ENCODE data around the gene TRAPPC2L.

The TRAPPC2L gene

DNA sequence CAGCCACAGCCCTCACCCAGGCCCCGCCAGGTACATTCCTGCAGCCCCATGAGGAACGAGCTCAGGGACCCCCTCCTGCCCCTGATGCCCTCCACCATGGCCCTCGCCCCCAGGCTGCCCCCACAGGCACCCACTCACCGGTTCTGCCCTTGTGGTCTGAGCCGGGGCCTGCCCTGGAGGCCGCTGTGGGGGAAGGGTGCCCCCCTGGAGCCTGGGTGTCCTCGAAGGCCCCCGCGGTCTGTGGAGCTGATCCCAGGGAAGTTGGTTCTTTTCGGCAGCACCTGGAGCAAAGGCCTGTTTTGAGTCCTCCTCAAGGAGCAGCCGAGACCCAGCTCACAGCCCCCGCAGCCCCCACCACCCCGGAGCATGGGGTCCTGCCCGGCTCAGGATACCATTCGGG, 7.2 kb downstream of the TRAPPC2L start:
- FAIRE-seq: no peak
- TF ChIP-seq TAF1 (IDR thresholded peaks at IDR 0.05; ENCODE audit: low read depth, low read length) (no peak), POU2F2 (IDR thresholded peaks at IDR 0.05; ENCODE audit: low read depth, low read length) (no peak), POLR2AphosphoS5 (IDR thresholded peaks at IDR 0.05; ENCODE audit: low read depth, low read length) (no peak), PAX5 (IDR thresholded peaks at IDR 0.05; ENCODE audit: insufficient read depth, low read length, severe bottlenecking) (no peak), POLR2A (IDR thresholded peaks at IDR 0.05; ENCODE audit: low read depth, low read length) (no peak), SPI1 (IDR thresholded peaks at IDR 0.05; ENCODE audit: low read depth, low read length) (no peak)
- DNase-seq (ENCODE audit: insufficient read length, low spot score): no peak

GRCh38 chr16:88864521-88864920, 7.6 kb downstream of the TRAPPC2L start:
- FAIRE-seq (no peak), DNase-seq (ENCODE audit: insufficient read length, low spot score) (no peak)
- TF ChIP-seq SPI1 (IDR thresholded peaks at IDR 0.05; ENCODE audit: low read depth, low read length) (no peak), POLR2AphosphoS5 (IDR thresholded peaks at IDR 0.05; ENCODE audit: low read depth, low read length) (no peak), PAX5 (IDR thresholded peaks at IDR 0.05; ENCODE audit: insufficient read depth, low read length, severe bottlenecking) (no peak), POU2F2 (IDR thresholded peaks at IDR 0.05; ENCODE audit: low read depth, low read length) (no peak), TAF1 (IDR thresholded peaks at IDR 0.05; ENCODE audit: low read depth, low read length) (no peak), POLR2A (IDR thresholded peaks at IDR 0.05; ENCODE audit: low read depth, low read length) (no peak)

DNA sequence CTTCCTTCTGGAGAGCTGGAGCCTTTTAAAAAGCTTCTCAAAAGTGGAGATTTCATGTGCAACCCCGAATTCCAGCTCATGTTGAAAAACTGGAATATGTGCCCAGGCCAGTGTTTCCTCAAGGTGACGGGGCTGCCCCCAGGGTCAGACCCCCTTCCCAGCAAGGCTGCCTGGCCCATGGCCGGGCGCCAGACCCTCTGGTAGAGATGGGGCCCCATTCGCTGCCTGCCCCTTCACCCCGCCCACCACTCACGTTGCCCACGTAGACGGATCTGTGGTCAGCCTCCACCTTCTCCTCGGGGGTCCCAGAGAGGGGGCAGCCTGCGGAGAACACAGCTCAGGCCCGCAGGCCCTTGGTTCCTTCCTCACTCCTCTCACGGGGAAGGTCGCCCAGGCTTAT, 8.4 kb downstream of the TRAPPC2L start:
- no peak for DNase-seq (ENCODE audit: insufficient read length, low spot score)
- no peak for FAIRE-seq
- TF ChIP-seq POLR2AphosphoS5 (IDR thresholded peaks at IDR 0.05; ENCODE audit: low read depth, low read length) (no peak), SPI1 (IDR thresholded peaks at IDR 0.05; ENCODE audit: low read depth, low read length) (no peak), TAF1 (IDR thresholded peaks at IDR 0.05; ENCODE audit: low read depth, low read length) (no peak), PAX5 (IDR thresholded peaks at IDR 0.05; ENCODE audit: insufficient read depth, low read length, severe bottlenecking) (no peak), POU2F2 (IDR thresholded peaks at IDR 0.05; ENCODE audit: low read depth, low read length) (no peak)

DNA sequence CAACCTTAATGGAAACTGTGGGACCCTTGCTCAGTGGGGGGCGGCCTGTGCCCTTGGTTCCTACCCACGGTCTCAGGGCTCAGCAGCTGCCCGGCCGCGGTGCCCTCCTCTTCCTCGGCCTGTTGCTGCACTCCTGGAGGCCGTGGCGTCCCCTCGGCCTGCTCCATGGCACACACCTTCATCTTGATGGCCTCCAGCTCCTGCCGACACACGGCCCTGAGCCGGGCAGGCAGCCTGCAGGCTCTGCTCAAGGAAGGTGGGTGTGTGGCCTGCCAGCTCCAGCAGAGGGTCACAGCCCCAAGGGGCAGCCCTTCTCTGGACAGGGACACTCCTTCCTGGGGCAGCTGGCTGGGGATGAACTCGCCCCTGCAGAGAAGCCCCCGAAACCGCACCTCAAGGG, 8.8 kb downstream of the TRAPPC2L start:
- TF ChIP-seq SPI1 (IDR thresholded peaks at IDR 0.05; ENCODE audit: low read depth, low read length) (no peak), POU2F2 (IDR thresholded peaks at IDR 0.05; ENCODE audit: low read depth, low read length) (no peak), TAF1 (IDR thresholded peaks at IDR 0.05; ENCODE audit: low read depth, low read length) (no peak), POLR2AphosphoS5 (IDR thresholded peaks at IDR 0.05; ENCODE audit: low read depth, low read length) (no peak), POLR2A (IDR thresholded peaks at IDR 0.05; ENCODE audit: low read depth, low read length) (no peak), PAX5 (IDR thresholded peaks at IDR 0.05; ENCODE audit: insufficient read depth, low read length, severe bottlenecking) (no peak)
- no peak for FAIRE-seq

DNA sequence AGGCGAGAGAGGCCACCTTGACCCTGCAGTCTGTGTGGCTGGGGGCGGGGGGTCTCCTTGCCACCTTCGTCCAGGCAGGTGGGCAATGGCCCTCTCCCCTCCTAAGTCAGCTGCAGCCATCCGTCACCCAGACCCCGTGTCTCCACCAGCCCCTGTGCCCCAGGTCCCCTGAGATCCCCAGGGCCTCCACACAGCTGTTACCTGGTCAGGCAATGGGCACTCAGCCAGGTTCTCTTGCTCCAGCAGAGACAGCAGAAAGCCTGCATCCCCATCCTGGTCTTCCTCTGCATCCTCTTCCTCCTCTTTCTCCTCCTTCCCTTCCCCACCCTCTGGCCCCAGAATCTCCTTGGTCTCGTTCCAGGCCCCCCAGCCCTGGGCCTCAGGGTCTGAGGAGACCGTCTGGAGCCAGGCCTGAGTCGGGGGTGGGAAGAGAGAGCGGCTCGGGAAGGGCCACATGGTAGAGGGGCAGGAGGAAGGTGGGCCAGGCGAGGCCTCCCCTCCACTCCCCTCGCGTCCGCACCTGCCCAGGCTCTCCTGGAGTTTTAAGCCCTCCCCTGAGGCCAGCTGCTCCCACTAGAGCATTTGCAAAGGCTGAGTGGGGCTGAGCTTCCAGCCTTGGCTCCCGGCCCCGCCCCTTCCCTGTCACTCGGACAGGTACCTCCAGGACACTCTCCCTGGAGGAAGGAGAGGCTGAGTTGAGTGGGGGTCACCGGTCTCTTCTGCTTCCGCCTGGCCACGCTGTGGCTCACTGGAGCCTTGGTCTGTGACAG, 9.4 kb downstream of the TRAPPC2L start, which contains the start of gene PABPN1L:
TSS of gene PABPN1L (minus strand) at position 510 of the 770 bp plus-strand sequence. CDS start at position 456, 54 bp downstream.
- TF ChIP-seq PAX5 (IDR thresholded peaks at IDR 0.05; ENCODE audit: insufficient read depth, low read length, severe bottlenecking) (no peak), SPI1 (IDR thresholded peaks at IDR 0.05; ENCODE audit: low read depth, low read length) (no peak)
- no peak for FAIRE-seq

More for the DNA sequence above, 8.8 kb downstream of the TRAPPC2L start:
- no peak for DNase-seq (ENCODE audit: insufficient read length, low spot score)

DNA sequence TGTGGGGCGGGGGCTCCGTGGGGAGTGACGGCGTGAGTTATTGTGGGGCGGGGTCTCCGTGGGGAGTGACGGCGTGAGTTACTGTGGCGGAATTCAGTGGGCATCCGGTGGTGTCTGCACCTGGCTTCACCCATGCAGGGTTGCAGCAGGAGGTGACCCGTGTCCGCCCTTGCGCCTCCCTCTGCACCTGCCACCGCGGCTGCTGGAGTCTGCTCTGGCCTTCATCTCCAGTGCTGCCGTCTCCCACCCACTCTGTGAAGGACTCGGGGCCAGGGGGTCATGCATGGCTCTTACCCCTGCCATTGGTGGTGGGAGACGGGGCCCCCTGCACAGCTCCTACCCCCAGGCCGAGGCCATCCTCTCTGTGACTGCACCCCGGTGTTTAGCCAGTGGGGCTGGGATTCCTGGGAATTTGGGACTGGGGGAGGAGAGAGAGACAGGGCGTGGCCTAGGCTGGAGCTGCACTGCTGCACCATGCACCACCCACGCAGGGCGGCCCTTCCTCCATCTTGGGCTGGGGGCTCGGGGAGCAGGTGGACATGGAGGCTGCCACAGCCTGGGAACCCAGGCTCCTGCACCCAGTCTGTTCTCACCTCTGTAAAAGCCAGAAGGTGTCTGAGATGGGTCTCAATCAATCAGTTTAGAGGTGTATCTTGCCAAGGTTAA, 10.8 kb downstream of the TRAPPC2L start:
- DNase-seq (ENCODE audit: insufficient read length, low spot score): no peak
- FAIRE-seq: no peak
- TF ChIP-seq POLR2A (IDR thresholded peaks at IDR 0.05; ENCODE audit: low read depth, low read length) (no peak), PAX5 (IDR thresholded peaks at IDR 0.05; ENCODE audit: insufficient read depth, low read length, severe bottlenecking) (no peak), TAF1 (IDR thresholded peaks at IDR 0.05; ENCODE audit: low read depth, low read length) (no peak), POLR2AphosphoS5 (IDR thresholded peaks at IDR 0.05; ENCODE audit: low read depth, low read length) (no peak), SPI1 (IDR thresholded peaks at IDR 0.05; ENCODE audit: low read depth, low read length) (no peak), POU2F2 (IDR thresholded peaks at IDR 0.05; ENCODE audit: low read depth, low read length) (no peak)

More for the DNA sequence above, 9.4 kb downstream of the TRAPPC2L start, which contains the start of gene PABPN1L:
- no peak for DNase-seq (ENCODE audit: insufficient read length, low spot score)

GRCh38 chr16:88868974-88869672, 12.2 kb downstream of the TRAPPC2L start:
- TF ChIP-seq TAF1 (IDR thresholded peaks at IDR 0.05; ENCODE audit: low read depth, low read length) (no peak), SPI1 (IDR thresholded peaks at IDR 0.05; ENCODE audit: low read depth, low read length) (no peak), POLR2A (IDR thresholded peaks at IDR 0.05; ENCODE audit: low read depth, low read length) (no peak), POLR2AphosphoS5 (IDR thresholded peaks at IDR 0.05; ENCODE audit: low read depth, low read length) (no peak), PAX5 (IDR thresholded peaks at IDR 0.05; ENCODE audit: insufficient read depth, low read length, severe bottlenecking) (no peak), POU2F2 (IDR thresholded peaks at IDR 0.05; ENCODE audit: low read depth, low read length) (no peak)
- DNase-seq (ENCODE audit: insufficient read length, low spot score) (no peak), FAIRE-seq (no peak)

DNA sequence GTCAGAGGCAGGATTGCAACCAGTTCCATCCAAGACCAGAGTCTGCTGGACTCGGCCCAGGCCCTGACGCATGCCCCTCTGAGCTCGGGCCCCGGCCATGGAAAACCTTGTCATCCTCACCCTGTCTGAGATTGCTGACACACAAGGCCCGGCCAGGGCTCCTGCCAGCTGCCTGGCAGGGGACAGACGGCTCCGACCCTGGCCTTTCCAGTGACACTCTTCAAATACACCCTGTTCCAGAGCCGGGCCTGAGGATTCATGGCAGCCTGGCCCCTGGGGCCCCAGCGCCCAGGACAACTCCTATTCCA, 12.7 kb downstream of the TRAPPC2L start:
- FAIRE-seq (no peak), DNase-seq (ENCODE audit: insufficient read length, low spot score) (no peak)
- TF ChIP-seq POU2F2 (IDR thresholded peaks at IDR 0.05; ENCODE audit: low read depth, low read length): no peak
- TF ChIP-seq POLR2A (IDR thresholded peaks at IDR 0.05; ENCODE audit: low read depth, low read length): no peak
- no peak for TF ChIP-seq POLR2AphosphoS5 (IDR thresholded peaks at IDR 0.05; ENCODE audit: low read depth, low read length)
- no peak for TF ChIP-seq PAX5 (IDR thresholded peaks at IDR 0.05; ENCODE audit: insufficient read depth, low read length, severe bottlenecking)
- TF ChIP-seq TAF1 (IDR thresholded peaks at IDR 0.05; ENCODE audit: low read depth, low read length): no peak
- TF ChIP-seq SPI1 (IDR thresholded peaks at IDR 0.05; ENCODE audit: low read depth, low read length): no peak
